ENCODE data around the gene CFAP97D2. TPM values are rescaled to one million over a fixed set of nuclear protein-coding genes. Genes with fewer than 3 reads are reported as not detected.

The CFAP97D2 gene
- polyA plus RNA-seq, 1 donor from 2014 or later: not detected

DNA sequence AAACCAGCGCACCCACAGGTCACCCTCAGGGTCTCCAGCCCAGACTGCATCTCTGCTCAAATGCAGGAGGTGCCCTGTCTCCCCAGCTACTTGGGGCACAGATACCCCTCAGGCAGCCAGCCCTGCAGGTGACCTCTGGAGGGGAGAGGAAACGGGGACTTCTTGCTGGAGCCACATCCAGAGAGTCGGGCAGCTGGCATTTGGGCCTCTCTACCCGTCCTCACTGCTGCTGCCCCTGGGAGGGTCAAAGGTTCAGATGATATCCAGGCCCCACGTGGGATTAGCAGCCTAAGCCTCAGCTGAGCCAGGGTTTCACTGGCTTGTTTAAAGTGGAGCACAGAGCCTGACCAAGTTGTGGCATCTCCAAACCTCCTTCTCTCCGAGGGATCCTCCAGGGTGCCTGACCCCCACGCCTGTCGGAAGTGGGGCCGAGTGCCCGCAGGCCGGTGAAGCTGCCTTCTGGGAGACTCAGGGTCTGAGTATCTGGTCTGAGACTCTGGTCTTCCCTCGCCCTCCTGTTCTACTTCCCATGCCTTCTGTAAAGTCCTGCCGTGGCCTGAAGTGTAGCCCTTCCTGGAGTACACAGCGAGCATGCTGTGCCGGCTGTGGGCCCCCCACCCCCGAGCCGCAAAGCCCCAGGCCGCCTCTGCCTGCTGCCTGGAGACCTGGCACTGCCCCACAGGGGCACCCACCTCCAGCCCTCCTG lies 48.8 kb upstream of the CFAP97D2 start:
- Histone ChIP-seq H3K79me2 (replicated peaks; ENCODE audit: insufficient read depth, low read length) (peaks cover 34% of the 10 kb centered on the region), H3K4me2 (ENCODE audit: low read length) (peak overlapping the region; percentile 52), H3K9ac (ENCODE audit: low read length) (peak overlapping the region; percentile 72), H3K9me2 (ENCODE audit: insufficient read depth, low read length) (no peaks in the 10 kb centered on the region), H3K27me3 (ENCODE audit: insufficient read depth, low read depth, low read length) (no peaks in the 10 kb centered on the region), H4K20me1 (ENCODE audit: insufficient read depth) (no peaks in the 10 kb centered on the region), H3K36me3 (ENCODE audit: insufficient read depth, low read length) (no peaks in the 10 kb centered on the region), H3K27ac (ENCODE audit: low read length) (peak overlapping the region; percentile 57), H3F3A (ENCODE audit: insufficient read depth, low read length, poor library complexity, severe bottlenecking) (no peaks in the 10 kb centered on the region), H3K4me3 (ENCODE audit: low read length) (peak overlapping the region; percentile 94), H3K9me3 (ENCODE audit: low read length) (no peaks in the 10 kb centered on the region), H2AFZ (ENCODE audit: low read depth, low read length) (no peak overlapping the region)
- TF ChIP-seq SMC3 (conservative IDR thresholded peaks at IDR 0.05; ENCODE audit: poor library complexity) (no peak), EZH2 (IDR thresholded peaks at IDR 0.05; ENCODE audit: borderline replicate concordance, insufficient read depth, low read length, poor library complexity, severe bottlenecking) (no peak), RAD21 (conservative IDR thresholded peaks at IDR 0.05) (no peak), POLR2AphosphoS5 (IDR thresholded peaks at IDR 0.05) (no peak), TAF1 (IDR thresholded peaks at IDR 0.05; ENCODE audit: low read depth) (no peak), EP300 (conservative IDR thresholded peaks at IDR 0.05; ENCODE audit: poor library complexity, severe bottlenecking) (no peak), MXI1 (conservative IDR thresholded peaks at IDR 0.05; ENCODE audit: poor library complexity, severe bottlenecking) (no peak)
- TF ChIP-seq, protein P1, sequence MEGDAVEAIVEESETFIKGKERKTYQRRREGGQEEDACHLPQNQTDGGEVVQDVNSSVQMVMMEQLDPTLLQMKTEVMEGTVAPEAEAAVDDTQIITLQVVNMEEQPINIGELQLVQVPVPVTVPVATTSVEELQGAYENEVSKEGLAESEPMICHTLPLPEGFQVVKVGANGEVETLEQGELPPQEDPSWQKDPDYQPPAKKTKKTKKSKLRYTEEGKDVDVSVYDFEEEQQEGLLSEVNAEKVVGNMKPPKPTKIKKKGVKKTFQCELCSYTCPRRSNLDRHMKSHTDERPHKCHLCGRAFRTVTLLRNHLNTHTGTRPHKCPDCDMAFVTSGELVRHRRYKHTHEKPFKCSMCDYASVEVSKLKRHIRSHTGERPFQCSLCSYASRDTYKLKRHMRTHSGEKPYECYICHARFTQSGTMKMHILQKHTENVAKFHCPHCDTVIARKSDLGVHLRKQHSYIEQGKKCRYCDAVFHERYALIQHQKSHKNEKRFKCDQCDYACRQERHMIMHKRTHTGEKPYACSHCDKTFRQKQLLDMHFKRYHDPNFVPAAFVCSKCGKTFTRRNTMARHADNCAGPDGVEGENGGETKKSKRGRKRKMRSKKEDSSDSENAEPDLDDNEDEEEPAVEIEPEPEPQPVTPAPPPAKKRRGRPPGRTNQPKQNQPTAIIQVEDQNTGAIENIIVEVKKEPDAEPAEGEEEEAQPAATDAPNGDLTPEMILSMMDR (IDR thresholded peaks at IDR 0.05; ENCODE audit: poor library complexity, severe bottlenecking): no peak
- TF ChIP-seq, protein P2, sequence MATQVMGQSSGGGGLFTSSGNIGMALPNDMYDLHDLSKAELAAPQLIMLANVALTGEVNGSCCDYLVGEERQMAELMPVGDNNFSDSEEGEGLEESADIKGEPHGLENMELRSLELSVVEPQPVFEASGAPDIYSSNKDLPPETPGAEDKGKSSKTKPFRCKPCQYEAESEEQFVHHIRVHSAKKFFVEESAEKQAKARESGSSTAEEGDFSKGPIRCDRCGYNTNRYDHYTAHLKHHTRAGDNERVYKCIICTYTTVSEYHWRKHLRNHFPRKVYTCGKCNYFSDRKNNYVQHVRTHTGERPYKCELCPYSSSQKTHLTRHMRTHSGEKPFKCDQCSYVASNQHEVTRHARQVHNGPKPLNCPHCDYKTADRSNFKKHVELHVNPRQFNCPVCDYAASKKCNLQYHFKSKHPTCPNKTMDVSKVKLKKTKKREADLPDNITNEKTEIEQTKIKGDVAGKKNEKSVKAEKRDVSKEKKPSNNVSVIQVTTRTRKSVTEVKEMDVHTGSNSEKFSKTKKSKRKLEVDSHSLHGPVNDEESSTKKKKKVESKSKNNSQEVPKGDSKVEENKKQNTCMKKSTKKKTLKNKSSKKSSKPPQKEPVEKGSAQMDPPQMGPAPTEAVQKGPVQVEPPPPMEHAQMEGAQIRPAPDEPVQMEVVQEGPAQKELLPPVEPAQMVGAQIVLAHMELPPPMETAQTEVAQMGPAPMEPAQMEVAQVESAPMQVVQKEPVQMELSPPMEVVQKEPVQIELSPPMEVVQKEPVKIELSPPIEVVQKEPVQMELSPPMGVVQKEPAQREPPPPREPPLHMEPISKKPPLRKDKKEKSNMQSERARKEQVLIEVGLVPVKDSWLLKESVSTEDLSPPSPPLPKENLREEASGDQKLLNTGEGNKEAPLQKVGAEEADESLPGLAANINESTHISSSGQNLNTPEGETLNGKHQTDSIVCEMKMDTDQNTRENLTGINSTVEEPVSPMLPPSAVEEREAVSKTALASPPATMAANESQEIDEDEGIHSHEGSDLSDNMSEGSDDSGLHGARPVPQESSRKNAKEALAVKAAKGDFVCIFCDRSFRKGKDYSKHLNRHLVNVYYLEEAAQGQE (IDR thresholded peaks at IDR 0.05; ENCODE audit: borderline replicate concordance): no peak

GRCh38 chr13:114130837-114131582 lies 48.0 kb upstream of the CFAP97D2 start:
- Histone ChIP-seq H3F3A (ENCODE audit: insufficient read depth, low read length, poor library complexity, severe bottlenecking) (no peaks in the 10 kb centered on the region), H3K4me3 (ENCODE audit: low read length) (peak overlapping the region; percentile 94), H3K9me3 (ENCODE audit: low read length) (no peaks in the 10 kb centered on the region), H2AFZ (ENCODE audit: low read depth, low read length) (peak overlapping the region; percentile 69), H3K9me2 (ENCODE audit: insufficient read depth, low read length) (no peaks in the 10 kb centered on the region), H3K27ac (ENCODE audit: low read length) (peak overlapping the region; percentile 57), H3K79me2 (replicated peaks; ENCODE audit: insufficient read depth, low read length) (peaks cover 34% of the 10 kb centered on the region), H3K9ac (ENCODE audit: low read length) (peak overlapping the region; percentile 72), H3K27me3 (ENCODE audit: insufficient read depth, low read depth, low read length) (no peaks in the 10 kb centered on the region), H3K36me3 (ENCODE audit: insufficient read depth, low read length) (no peaks in the 10 kb centered on the region), H3K4me2 (ENCODE audit: low read length) (peak overlapping the region; percentile 52), H4K20me1 (ENCODE audit: insufficient read depth) (no peaks in the 10 kb centered on the region)
- TF ChIP-seq, protein P1 (IDR thresholded peaks at IDR 0.05; ENCODE audit: poor library complexity, severe bottlenecking): no peak
- TF ChIP-seq SMC3 (conservative IDR thresholded peaks at IDR 0.05; ENCODE audit: poor library complexity) (no peak), TAF1 (IDR thresholded peaks at IDR 0.05; ENCODE audit: low read depth) (no peak), MXI1 (conservative IDR thresholded peaks at IDR 0.05; ENCODE audit: poor library complexity, severe bottlenecking) (no peak), RAD21 (conservative IDR thresholded peaks at IDR 0.05) (no peak), EP300 (conservative IDR thresholded peaks at IDR 0.05; ENCODE audit: poor library complexity, severe bottlenecking) (no peak), POLR2AphosphoS5 (IDR thresholded peaks at IDR 0.05) (no peak), EZH2 (IDR thresholded peaks at IDR 0.05; ENCODE audit: borderline replicate concordance, insufficient read depth, low read length, poor library complexity, severe bottlenecking) (no peak)
- TF ChIP-seq, protein P2 (IDR thresholded peaks at IDR 0.05; ENCODE audit: borderline replicate concordance): no peak

Measured in neural cell (in vitro differentiated cells).